Myocyte (in vitro differentiated cells): ENCODE data around the gene IGLL1. TPM values are rescaled to one million over a fixed set of nuclear protein-coding genes. Genes with fewer than 3 reads are reported as not detected.
"Not testable (repeated sequence)": the region's sequence is repeated elsewhere in the genome, so short reads cannot be mapped to it uniquely, and the experiment has no call there.

ENCODE experiments used
- DNase-seq: peaks from one replicate; pipeline ENCODE4 v3.0.0-alpha.2; 2012; ENCODE audit warnings: low read depth
- total RNA-seq: library from RNA; depleted of rRNA; stranded (reverse); fragments of >200 nt; gene quantifications from 2 replicates; pipeline ENCODE4 v1.2.3, GENCODE V29; 2014

The IGLL1 gene
- total RNA-seq, 1 donor from 2014 or later = not detected

GRCh38 chr22:23542391-23542790 is 37.7 kb downstream of the IGLL1 start:
- not testable (repeated sequence) for DNase-seq

DNA sequence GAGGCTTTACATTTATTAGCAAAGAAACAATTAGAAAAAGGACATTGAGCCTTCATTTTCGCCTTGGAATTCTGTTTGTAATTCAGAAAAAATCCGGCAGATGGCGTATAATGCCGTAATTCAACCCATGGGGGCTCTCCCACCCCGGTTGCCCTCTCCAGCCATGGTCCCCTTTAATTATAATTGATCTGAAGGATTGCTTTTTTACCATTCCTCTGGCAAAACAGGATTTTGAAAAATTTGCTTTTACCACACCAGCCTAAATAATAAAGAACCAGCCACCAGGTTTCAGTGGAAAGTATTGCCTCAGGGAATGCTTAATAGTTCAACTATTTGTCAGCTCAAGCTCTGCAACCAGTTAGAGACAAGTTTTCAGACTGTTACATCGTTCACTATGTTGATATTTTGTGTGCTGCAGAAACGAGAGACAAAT is 38.2 kb downstream of the IGLL1 start:
- peak; percentile 32 for DNase-seq

GRCh38 chr22:23540837-23541236 is 39.3 kb downstream of the IGLL1 start:
- peak; percentile 15 for DNase-seq

DNA sequence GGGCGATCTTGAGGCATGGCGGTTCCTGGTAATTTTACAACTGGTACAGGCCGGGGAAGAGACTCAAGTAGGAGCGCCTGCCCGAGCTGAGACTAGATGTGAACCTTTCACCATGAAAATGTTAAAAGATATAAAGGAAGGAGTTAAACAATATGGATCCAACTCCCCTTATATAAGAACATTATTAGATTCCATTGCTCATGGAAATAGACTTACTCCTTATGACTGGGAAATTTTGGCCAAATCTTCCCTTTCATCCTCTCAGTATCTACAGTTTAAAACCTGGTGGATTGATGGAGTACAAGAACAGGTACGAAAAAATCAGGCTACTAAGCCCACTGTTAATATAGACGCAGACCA is 40.3 kb downstream of the IGLL1 start:
- DNase-seq = not testable (repeated sequence)

DNA sequence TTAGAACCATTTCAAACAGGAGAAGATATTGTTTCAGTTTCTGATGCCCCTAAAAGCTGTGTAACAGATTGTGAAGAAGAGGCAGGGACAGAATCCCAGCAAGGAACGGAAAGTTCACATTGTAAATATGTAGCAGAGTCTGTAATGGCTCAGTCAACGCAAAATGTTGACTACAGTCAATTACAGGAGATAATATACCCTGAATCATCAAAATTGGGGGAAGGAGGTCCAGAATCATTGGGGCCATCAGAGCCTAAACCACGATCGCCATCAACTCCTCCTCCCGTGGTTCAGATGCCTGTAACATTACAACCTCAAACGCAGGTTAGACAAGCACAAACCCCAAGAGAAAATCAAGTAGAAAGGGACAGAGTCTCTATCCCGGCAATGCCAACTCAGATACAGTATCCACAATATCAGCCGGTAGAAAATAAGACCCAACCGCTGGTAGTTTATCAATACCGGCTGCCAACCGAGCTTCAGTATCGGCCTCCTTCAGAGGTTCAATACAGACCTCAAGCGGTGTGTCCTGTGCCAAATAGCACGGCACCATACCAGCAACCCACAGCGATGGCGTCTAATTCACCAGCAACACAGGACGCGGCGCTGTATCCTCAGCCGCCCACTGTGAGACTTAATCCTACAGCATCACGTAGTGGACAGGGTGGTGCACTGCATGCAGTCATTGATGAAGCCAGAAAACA is 40.8 kb downstream of the IGLL1 start:
- peak; percentile 77 for DNase-seq

DNA sequence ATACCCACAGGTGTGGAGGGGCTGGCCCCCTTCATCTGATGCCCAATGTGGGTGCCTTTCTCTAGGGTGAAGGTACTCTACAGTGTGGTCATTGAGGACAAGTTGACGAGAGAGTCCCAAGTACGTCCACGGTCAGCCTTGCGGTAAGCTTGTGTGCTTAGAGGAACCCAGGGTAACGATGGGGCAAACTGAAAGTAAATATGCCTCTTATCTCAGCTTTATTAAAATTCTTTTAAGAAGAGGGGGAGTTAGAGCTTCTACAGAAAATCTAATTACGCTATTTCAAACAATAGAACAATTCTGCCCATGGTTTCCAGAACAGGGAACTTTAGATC is 41.4 kb downstream of the IGLL1 start:
- DNase-seq = not testable (repeated sequence)

DNA sequence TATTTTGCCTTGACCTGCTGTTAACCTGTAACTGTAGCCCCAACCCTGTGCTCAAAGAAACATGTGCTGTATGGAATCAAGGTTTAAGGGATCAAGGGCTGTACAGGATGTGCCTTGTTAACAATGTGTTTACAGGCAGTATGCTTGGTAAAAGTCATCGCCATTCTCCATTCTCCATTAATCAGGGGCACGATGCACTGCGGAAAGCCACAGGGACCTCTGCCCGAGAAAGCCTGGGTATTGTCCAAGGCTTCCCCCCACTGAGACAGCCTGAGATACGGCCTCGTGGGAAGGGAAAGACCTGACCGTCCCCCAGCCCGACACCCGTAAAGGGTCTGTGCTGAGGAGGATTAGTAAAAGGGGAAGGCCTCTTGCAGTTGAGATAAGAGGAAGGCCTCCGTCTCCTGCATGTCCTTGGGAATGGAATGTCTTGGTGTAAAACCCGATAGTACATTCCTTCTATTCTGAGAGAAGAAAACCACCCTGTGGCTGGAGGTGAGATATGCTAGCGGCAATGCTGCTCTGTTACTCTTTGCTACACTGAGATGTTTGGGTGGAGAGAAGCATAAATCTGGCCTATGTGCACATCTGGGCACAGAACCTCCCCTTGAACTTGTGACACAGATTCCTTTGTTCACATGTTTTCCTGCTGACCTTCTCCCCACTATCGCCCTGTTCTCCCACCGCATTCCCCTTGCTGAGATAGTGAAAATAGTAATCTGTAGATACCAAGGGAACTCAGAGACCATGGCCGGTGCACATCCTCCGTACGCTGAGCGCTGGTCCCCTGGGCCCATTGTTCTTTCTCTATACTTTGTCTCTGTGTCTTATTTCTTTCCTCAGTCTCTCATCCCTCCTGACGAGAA is 42.0 kb downstream of the IGLL1 start:
- DNase-seq = not testable (repeated sequence)

- no peak for DNase-seq
These were observed 42.7 kb downstream of the IGLL1 start for GRCh38 chr22:23537416-23537815.

- no peak for DNase-seq
These were observed 43.2 kb downstream of the IGLL1 start for GRCh38 chr22:23536821-23537345.

GRCh38 chr22:23535790-23536661 is 44.1 kb downstream of the IGLL1 start:
- DNase-seq = not testable (repeated sequence)

- DNase-seq = no peak
These were observed 45.0 kb downstream of the IGLL1 start for GRCh38 chr22:23534851-23535717.

- DNase-seq = no peak
These were observed 45.8 kb downstream of the IGLL1 start for GRCh38 chr22:23534201-23534850.

DNA sequence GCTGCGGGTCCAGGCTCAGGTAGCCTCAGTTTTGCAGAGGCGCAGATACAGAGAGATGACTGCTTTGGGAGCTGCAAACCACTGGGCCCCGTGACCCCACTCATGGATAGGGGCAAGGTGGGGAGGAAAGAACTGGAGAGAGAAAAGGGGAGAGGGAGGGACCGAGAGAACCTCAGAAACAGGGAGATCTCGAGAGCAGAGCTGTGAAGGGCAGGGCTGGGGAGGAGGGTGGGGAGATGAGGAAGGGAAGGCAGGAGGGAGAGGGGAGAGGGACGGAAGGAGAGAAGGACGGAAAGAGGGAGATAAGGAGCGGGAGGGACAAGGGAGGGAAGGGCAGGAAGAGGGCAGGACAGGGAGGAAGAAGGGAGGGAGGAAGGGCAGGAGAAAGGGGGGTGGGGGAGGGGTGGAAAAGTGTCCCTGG is 46.3 kb downstream of the IGLL1 start:
- no peak for DNase-seq

DNA sequence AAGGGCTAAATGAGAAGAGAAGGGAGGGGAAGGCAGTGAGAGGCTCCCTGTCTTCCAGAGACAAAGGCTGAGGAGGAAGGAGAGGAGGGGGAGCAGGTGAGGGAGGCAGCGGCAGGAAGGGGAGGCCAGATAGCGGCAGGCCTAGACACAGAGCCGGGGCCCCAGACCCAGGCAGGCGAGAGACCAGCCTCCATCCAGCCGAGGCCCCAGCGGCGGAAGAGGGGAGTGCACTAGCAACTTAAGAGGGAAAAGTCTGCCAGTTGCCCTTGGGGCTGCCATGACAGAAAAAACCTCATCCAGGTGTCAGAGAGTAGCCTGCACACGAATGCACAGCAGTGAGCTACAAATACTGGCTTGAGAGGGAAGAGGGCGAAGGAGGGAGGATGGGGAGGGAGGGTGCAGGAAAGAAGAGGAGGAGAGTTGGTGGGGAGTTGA is 46.7 kb downstream of the IGLL1 start:
- peak; percentile 12 for DNase-seq

DNA sequence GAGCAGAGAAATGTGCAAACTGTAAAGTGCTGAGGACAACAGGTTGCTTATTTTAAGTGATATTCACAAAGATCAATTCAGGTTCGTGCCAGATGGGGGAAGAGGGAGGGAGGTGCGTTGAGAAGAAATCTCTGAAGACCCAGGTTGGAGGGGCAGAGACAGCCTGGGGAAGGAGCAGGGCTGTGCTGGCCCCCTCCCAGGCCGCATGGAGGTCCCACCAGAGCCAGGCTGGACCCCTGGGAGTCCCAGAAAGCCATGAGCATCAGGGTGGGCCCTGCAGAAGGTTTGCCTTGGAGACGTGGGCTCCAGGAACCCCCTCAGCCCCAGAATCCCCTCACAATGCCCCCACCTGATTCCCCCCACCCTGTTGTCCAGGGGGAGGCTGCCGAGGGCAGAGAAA is 47.4 kb downstream of the IGLL1 start:
- DNase-seq = no peak

GRCh38 chr22:23531966-23532705 is 48.0 kb downstream of the IGLL1 start:
- DNase-seq = no peak

DNA sequence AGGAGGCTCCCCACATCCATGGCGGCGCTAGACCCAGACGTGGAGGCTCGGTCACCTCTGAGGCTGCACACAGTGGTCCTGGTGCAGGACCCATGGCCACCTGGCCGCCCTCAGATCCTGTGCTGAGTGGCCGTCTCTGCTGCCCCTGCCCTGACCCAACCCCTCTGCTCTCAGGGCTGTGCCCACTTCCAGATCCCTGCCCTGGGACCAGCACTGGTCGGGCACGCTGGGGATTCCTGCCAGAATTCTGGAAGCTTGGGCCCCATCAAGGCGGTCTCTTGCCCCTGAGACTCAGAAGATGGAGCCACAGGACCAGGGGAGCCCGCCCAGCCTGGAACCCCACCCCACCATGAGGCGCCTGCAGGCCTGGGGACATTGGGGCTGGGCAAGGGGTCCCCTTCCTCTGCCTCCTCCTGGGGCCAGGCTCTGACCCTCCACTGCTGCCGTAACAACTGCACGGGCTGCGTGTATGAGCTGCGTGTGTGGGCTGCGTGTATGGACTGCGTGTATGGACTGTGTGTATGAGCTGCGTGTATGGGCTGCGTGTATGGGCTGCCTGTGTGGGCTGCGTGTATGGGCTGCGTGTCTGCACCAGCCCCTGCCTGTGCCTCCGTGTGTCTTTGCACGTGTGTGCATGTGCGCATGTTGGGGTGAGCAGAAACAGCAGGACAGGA is 48.7 kb downstream of the IGLL1 start:
- no peak for DNase-seq

- DNase-seq = no peak
These were observed 49.3 kb downstream of the IGLL1 start for GRCh38 chr22:23530766-23531282.
